Colonic mucosa (tissue), 4 donors: ENCODE measurements around the gene RAB7A. TPM values are rescaled to one million over a fixed set of nuclear protein-coding genes. Genes with fewer than 3 reads are reported as not detected.

ENCODE experiments used
- DNase-seq: peaks from one replicate; pipeline ENCODE4 v3.0.0-alpha.2; 2020
- H3K27ac ChIP-seq: fragments of 200-600 bp; one replicate; pipeline ENCODE4 v1.8.0; 2021
- H3K27me3 ChIP-seq: fragments of 200-600 bp; one replicate; pipeline ENCODE4 v1.8.0; 2021
- H3K36me3 ChIP-seq: fragments of 200-600 bp; one replicate; pipeline ENCODE4 v1.8.0; 2021
- H3K4me1 ChIP-seq: fragments of 200-600 bp; one replicate; pipeline ENCODE4 v1.8.0; 2021; ENCODE audit warnings: mild to moderate bottlenecking
- H3K4me3 ChIP-seq: fragments of 200-600 bp; one replicate; pipeline ENCODE4 v1.8.0; 2021
- H3K9ac ChIP-seq, 2 donors: one replicate each; pipeline ENCODE4 v1.7.0; 2013; ENCODE audit warnings: control low read depth in 2 of 2, low read depth in 2 of 2, low read length in 2 of 2
- H3K9me3 ChIP-seq: fragments of 200-600 bp; one replicate; pipeline ENCODE4 v1.8.0; 2021
- CTCF ChIP-seq: fragments of 200-600 bp; IDR thresholded peaks from one replicate; pipeline ENCODE4 v1.8.0; 2022; ENCODE audit warnings: antibody characterized with exemption, mild to moderate bottlenecking
- intact Hi-C: fragments of 100-400 bp; cut with DNase I; formaldehyde crosslinking; loops from one replicate; pipeline ENCODE4 v1.14.1; 2022
- total RNA-seq, 2 donors: library from RNA; stranded (reverse); fragmentation: NEBNext Ultra II Directional in 1 of 2; extraction: Animal tissue kit (Norgen Biotek cat#: 25700) in 1 of 2; gene quantifications; one replicate each; pipeline ENCODE4 v1.2.1, GENCODE V29; 2021
- donor health status: healthy.
- donor health status: DM: no; HTN: no; CAD: no.
- donor health status: DM: no; HTN: no; CAD: no.

The RAB7A gene
- total RNA-seq, 2 donors from 2014 or later, result 221 to 272 TPM

- H3K36me3 ChIP-seq, result no peaks in the 10 kb centered on the region
- no peak for DNase-seq
- TF ChIP-seq CTCF, result no peak
- intact Hi-C loops, result no loop called here
- no peaks in the 10 kb centered on the region for H3K4me1 ChIP-seq
- H3K9ac ChIP-seq, result no peak overlapping the region
- H3K9me3 ChIP-seq, result no peaks in the 10 kb centered on the region
- no peak overlapping the region for H3K4me3 ChIP-seq
- H3K27ac ChIP-seq, result no peak overlapping the region
- H3K27me3 ChIP-seq, result no peaks in the 10 kb centered on the region
Observed at GRCh38 chr3:128851601-128852000, 125.6 kb downstream of the RAB7A start.

GRCh38 chr3:128853826-128854225 lies 127.8 kb downstream of the RAB7A start:
- H3K36me3 ChIP-seq, result no peaks in the 10 kb centered on the region
- no peaks in the 10 kb centered on the region for H3K9me3 ChIP-seq
- intact Hi-C loops, result no loop called here
- H3K27ac ChIP-seq, result no peak overlapping the region
- no peaks in the 10 kb centered on the region for H3K27me3 ChIP-seq
- no peak for DNase-seq
- H3K9ac ChIP-seq, result no peak overlapping the region
- no peak for TF ChIP-seq CTCF
- no peak overlapping the region for H3K4me3 ChIP-seq
- H3K4me1 ChIP-seq, result no peaks in the 10 kb centered on the region

GRCh38 chr3:128854475-128854874 lies 128.5 kb downstream of the RAB7A start:
- no peak for TF ChIP-seq CTCF
- Histone ChIP-seq H3K27ac (no peak overlapping the region), H3K9me3 (no peaks in the 10 kb centered on the region), H3K27me3 (no peaks in the 10 kb centered on the region), H3K36me3 (no peaks in the 10 kb centered on the region), H3K9ac (no peak overlapping the region), H3K4me1 (no peaks in the 10 kb centered on the region), H3K4me3 (no peak overlapping the region)
- no peak for DNase-seq
- intact Hi-C loops, result no loop called here

GRCh38 chr3:128855569-128855968 lies 129.6 kb downstream of the RAB7A start:
- DNase-seq, result no peak
- Histone ChIP-seq H3K9ac (no peak overlapping the region), H3K27ac (no peak overlapping the region), H3K4me1 (no peaks in the 10 kb centered on the region), H3K9me3 (no peaks in the 10 kb centered on the region), H3K36me3 (no peaks in the 10 kb centered on the region), H3K27me3 (no peaks in the 10 kb centered on the region), H3K4me3 (no peak overlapping the region)
- TF ChIP-seq CTCF, result no peak
- intact Hi-C loops, result no loop called here

- intact Hi-C loops, result no loop called here
- H3K27me3 ChIP-seq, result no peaks in the 10 kb centered on the region
- no peak overlapping the region for H3K4me3 ChIP-seq
- H3K9me3 ChIP-seq, result no peaks in the 10 kb centered on the region
- TF ChIP-seq CTCF, result no peak
- H3K4me1 ChIP-seq, result no peaks in the 10 kb centered on the region
- no peak for DNase-seq
- no peak overlapping the region for H3K27ac ChIP-seq
- no peak overlapping the region for H3K9ac ChIP-seq
- no peaks in the 10 kb centered on the region for H3K36me3 ChIP-seq
Observed at GRCh38 chr3:128858167-128858566, 132.2 kb downstream of the RAB7A start.

- intact Hi-C loops, result no loop called here
- Histone ChIP-seq H3K27ac (no peak overlapping the region), H3K36me3 (no peaks in the 10 kb centered on the region), H3K4me1 (no peaks in the 10 kb centered on the region), H3K27me3 (no peaks in the 10 kb centered on the region), H3K4me3 (no peak overlapping the region), H3K9ac (no peak overlapping the region), H3K9me3 (no peaks in the 10 kb centered on the region)
- DNase-seq, result no peak
- no peak for TF ChIP-seq CTCF
Observed at GRCh38 chr3:128859630-128860029, 133.6 kb downstream of the RAB7A start.
